Left lung (tissue), 10 donors: ENCODE data around the gene UBFD1. TPM values are rescaled to one million over a fixed set of nuclear protein-coding genes. Genes with fewer than 3 reads are reported as not detected.
A peak's percentile ranks its signal among the peaks of the same experiment; 100 is the strongest.
"Not testable (repeated sequence)": the region's sequence is repeated elsewhere in the genome, so short reads cannot be mapped to it uniquely, and the experiment has no call there.

Experiments used
- ATAC-seq: fragments of 200-7000 bp; cut with Tn5 transposase; one replicate; pipeline ENCODE4 v1.9.1; 2020; ENCODE audit warnings: moderate library complexity
- DNase-seq, 4 donors: peaks; one replicate each; pipeline ENCODE4 v3.0.0-alpha.2; 2013 to 2020
- H3K27ac ChIP-seq, 2 donors: fragments of 200-600 bp; sonication (generic) in 1 of 2; one replicate each; pipeline versions ENCODE4 v1.5.0 to v1.8.0; 2020 to 2021
- H3K27me3 ChIP-seq, 2 donors: fragments of 200-600 bp; sonication (generic) in 1 of 2; one replicate each; pipeline versions ENCODE4 v1.5.0 to v1.8.0; 2020 to 2021
- H3K36me3 ChIP-seq, 2 donors: fragments of 200-600 bp; sonication (generic) in 1 of 2; one replicate each; pipeline versions ENCODE4 v1.5.0 to v1.8.0; 2020 to 2021
- H3K4me1 ChIP-seq, 2 donors: fragments of 200-600 bp; one replicate each; pipeline ENCODE4 v1.8.0; 2021
- H3K4me3 ChIP-seq, 2 donors: fragments of 200-600 bp; sonication (generic) in 1 of 2; one replicate each; pipeline versions ENCODE4 v1.5.0 to v1.8.0; 2020 to 2021; ENCODE audit warnings: mild to moderate bottlenecking in 1 of 2
- H3K9me3 ChIP-seq, 2 donors: fragments of 200-600 bp; sonication (generic) in 1 of 2; one replicate each; pipeline versions ENCODE4 v1.5.0 to v1.8.0; 2020 to 2021
- intact Hi-C, 2 donors: fragments of 100-400 bp; cut with DNase I; formaldehyde crosslinking; loops; one replicate each; pipeline versions ENCODE4 v1.11.2 to v1.14.2; 2022
- polyA plus RNA-seq, 6 donors: library from polyadenylated mRNA; unstranded; fragments of 120-200 nt; gene quantifications; one replicate each; pipeline ENCODE4 v1.2.1, GENCODE V29; 2013; ENCODE audit not compliant: insufficient read length in 6 of 6
- total RNA-seq, 2 donors: library from RNA; stranded (reverse); fragmentation: NEBNext Ultra II Directional; extraction: Animal tissue kit (Norgen Biotek cat#: 25700); gene quantifications; one replicate each; pipeline ENCODE4 v1.2.1, GENCODE V29; 2021
- TF ChIP-seq, protein P1 (sequence below), 2 donors: fragments of 200-600 bp; sonication (generic) in 1 of 2; IDR thresholded peaks; one replicate each; pipeline versions ENCODE4 v1.5.0 to v1.8.0; 2021; ENCODE audit warnings: antibody characterized with exemption in 2 of 2
- donor health status: DM: no; HTN: yes; CAD: no.
- donor health status: DM: no; HTN: no; CAD: no.

Gene UBFD1
- total and polyA plus RNA-seq, 8 donors, result 51.9 to 74.1 (median 68.6) TPM

DNA sequence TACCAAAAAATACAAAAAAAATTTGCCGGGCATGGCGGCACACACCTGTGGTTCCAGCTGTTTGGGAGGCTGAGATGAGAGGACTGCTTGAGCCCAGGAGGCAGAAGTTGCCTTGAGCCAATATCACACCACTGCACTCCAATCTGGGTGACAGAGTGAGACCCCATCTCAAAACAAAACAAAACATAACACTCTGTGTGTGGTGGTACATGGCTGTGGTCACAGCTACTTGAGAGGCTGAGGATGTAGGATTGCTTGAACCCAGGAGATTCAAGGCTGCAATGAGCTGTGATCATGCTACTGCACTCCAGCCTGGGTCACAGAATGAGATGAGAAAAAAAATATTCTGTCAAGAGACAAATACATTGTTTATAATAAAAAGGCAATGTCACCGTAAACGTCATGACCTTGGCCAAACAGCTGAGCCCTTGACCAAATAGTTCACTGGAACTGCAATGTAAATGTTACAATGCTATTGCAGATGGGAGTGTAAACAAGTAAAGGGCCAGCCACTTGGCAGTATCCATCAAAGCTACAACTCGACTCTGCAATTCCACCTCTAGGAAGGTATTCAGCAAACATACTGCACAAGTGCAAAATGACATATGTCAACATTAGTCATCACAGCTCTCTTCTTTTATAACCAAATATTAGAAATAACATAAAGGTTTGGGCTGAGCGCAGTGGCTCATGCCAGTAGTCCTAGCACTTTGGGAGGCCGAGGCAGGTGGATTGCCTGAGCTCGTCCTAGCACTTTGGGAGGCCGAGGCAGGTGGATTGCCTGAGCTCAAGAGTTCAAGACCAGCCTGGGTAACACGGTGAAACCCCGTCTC is 17.3 kb upstream of the UBFD1 start:
- Histone ChIP-seq H3K27ac (peak overlapping the region in 1 of 2 donors; percentile 44), H3K4me3 (no peak overlapping the region), H3K36me3 (peaks cover 0 to 71% of the 10 kb centered on the region in 2 donors), H3K4me1 (peaks cover 0 to 14% of the 10 kb centered on the region in 2 donors), H3K27me3 (no peaks in the 10 kb centered on the region), H3K9me3 (no peaks in the 10 kb centered on the region)
- TF ChIP-seq, protein P1, sequence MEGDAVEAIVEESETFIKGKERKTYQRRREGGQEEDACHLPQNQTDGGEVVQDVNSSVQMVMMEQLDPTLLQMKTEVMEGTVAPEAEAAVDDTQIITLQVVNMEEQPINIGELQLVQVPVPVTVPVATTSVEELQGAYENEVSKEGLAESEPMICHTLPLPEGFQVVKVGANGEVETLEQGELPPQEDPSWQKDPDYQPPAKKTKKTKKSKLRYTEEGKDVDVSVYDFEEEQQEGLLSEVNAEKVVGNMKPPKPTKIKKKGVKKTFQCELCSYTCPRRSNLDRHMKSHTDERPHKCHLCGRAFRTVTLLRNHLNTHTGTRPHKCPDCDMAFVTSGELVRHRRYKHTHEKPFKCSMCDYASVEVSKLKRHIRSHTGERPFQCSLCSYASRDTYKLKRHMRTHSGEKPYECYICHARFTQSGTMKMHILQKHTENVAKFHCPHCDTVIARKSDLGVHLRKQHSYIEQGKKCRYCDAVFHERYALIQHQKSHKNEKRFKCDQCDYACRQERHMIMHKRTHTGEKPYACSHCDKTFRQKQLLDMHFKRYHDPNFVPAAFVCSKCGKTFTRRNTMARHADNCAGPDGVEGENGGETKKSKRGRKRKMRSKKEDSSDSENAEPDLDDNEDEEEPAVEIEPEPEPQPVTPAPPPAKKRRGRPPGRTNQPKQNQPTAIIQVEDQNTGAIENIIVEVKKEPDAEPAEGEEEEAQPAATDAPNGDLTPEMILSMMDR (IDR thresholded peaks at IDR 0.05), result no peak
- DNase-seq (peak in 1 of 4 donors; percentile 12), ATAC-seq (peak; percentile 96)
- intact Hi-C loops, result no loop called here

DNA sequence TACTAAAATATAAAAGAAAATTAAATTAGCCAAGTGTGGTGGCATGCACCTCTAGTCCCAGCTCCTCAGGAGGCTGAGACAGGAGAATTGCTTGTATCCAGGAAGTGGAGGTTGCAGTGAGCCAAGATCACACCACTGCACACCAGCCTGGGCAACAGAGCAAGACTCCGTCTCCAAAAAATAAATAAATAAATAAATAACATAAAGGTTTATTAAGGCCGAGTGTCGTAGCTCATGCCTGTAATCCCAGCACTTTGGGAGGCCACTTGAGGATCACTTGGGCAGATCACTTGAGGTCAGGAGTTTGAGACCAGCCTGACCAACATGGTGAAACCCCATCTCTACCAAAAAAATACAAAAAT is 16.7 kb upstream of the UBFD1 start:
- Histone ChIP-seq H3K4me1 (peaks cover 0 to 14% of the 10 kb centered on the region in 2 donors), H3K36me3 (peaks cover 0 to 71% of the 10 kb centered on the region in 2 donors)
- H3K27me3 ChIP-seq, H3K4me3 ChIP-seq, H3K27ac ChIP-seq, DNase-seq, intact Hi-C loops, ATAC-seq, H3K9me3 ChIP-seq: not testable (repeated sequence)

DNA sequence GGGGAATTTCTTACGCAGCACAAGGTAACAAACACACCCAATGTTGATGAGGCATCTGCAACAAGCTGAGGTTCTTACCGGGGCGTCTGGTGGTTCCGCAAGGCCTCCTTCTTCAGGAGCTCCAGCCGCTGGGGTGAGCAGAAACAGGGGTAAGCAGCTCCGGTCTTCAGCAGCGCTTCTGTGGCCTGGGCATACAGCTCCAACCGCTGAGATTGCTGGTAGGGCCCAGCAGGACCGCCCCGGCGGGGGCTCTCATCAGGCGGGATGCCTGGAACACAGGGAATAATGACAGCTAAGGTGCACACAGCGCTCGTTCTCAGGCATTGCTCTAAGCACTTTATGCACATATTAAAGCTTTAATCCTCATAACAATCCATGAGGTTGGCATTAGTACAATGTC is 13.1 kb upstream of the UBFD1 start:
- H3K27ac ChIP-seq, result no peak overlapping the region
- H3K27me3 ChIP-seq, result no peaks in the 10 kb centered on the region
- intact Hi-C loops, result no loop called here
- no peak overlapping the region for H3K4me3 ChIP-seq
- TF ChIP-seq, protein P1 (IDR thresholded peaks at IDR 0.05), result no peak
- DNase-seq, result no peak
- peaks cover 0 to 5% of the 10 kb centered on the region in 2 donors for H3K4me1 ChIP-seq
- H3K9me3 ChIP-seq, result no peaks in the 10 kb centered on the region
- no peak for ATAC-seq
- peaks cover 5 to 93% of the 10 kb centered on the region in 2 donors for H3K36me3 ChIP-seq

DNA sequence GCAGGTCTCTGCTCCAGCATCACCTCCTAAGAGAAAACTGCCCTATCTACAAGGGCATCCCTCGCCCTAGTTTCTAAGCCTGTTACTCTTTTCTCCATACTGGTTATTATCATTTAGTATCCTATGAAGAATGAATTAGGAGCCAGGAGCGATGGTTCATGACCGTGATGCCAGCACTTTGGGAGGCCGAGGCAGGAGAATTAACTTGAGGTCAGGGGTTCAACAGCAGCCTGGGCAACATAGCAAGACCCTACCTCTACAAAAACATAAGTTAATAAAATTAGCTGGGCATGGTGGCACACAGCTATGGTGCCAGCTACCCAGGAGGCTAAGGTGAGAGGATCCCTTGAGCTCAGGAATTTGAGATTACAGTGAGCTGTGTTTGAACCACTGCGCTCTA is 7.6 kb upstream of the UBFD1 start:
- Histone ChIP-seq H3K9me3 (no peaks in the 10 kb centered on the region), H3K4me3 (no peak overlapping the region), H3K36me3 (peaks cover 5 to 80% of the 10 kb centered on the region in 2 donors), H3K4me1 (no peaks in the 10 kb centered on the region), H3K27ac (no peak overlapping the region), H3K27me3 (no peaks in the 10 kb centered on the region)
- ATAC-seq (no peak), DNase-seq (no peak)
- intact Hi-C loops, result no loop called here
- TF ChIP-seq, protein P1 (IDR thresholded peaks at IDR 0.05), result no peak

DNA sequence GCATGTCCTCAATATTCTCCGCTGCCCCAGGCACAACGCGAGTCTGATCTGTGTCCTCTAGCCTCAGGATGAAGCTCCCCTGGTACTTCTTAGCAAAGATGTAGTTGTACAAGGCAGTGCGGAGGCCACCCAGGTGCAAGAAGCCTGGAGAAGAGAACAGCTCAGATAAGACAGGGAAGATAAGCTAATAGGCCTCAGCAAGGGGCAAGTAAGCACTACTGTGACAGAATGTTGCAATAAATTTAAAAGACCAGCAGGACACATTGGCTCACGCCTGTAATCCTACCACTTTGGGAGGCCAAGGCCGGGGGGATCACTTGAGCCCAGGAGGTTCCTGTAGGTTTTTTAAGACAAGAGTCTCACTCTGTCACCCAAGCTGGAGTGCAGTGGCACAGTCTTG is 5.4 kb upstream of the UBFD1 start:
- DNase-seq, result no peak
- Histone ChIP-seq H3K27ac (no peak overlapping the region), H3K36me3 (peaks cover 0 to 58% of the 10 kb centered on the region in 2 donors), H3K27me3 (no peaks in the 10 kb centered on the region), H3K9me3 (no peaks in the 10 kb centered on the region), H3K4me3 (no peak overlapping the region), H3K4me1 (peaks cover 4 to 15% of the 10 kb centered on the region in 2 donors)
- TF ChIP-seq, protein P1 (IDR thresholded peaks at IDR 0.05), result no peak
- intact Hi-C loops, result no loop called here
- no peak for ATAC-seq
